ENCODE data around the gene MRPL52. TPM values are rescaled to one million over a fixed set of nuclear protein-coding genes. Genes with fewer than 3 reads are reported as not detected.

The MRPL52 gene
- total and polyA plus RNA-seq, 2 donors (not counting 3 experiments of a cell fraction or from before 2014, with no cell fraction given) = 81.1 to 174 TPM

- H3K4me3 ChIP-seq (replicated peaks in 1 of 3; ENCODE audit: insufficient read depth in 1 of 3, low read depth in 1 of 3, low read length in 3 of 3) = no peak overlapping the region
- DNase-seq (ENCODE audit: low read depth, low spot score) (no peak), FAIRE-seq (no peak)
- H3K4me2 ChIP-seq (ENCODE audit: insufficient read depth, low read length) = no peak overlapping the region
- H3K9ac ChIP-seq (replicated peaks; ENCODE audit: extremely low read depth, insufficient read depth, low read length) = no peak overlapping the region
- TF ChIP-seq EZH2 (IDR thresholded peaks at IDR 0.05; ENCODE audit: borderline replicate concordance, low read depth, low read length, severe bottlenecking) = no peak
- TF ChIP-seq POLR2A (IDR thresholded peaks at IDR 0.05; ENCODE audit: low read depth, low read length) = no peak
- H2AFZ ChIP-seq (ENCODE audit: low read depth, low read length) = no peak overlapping the region
- intact Hi-C loops (cut with micrococcal nuclease) (no loop called here), dilution Hi-C loops (cut with MboI; ENCODE audit: extremely low pct_ligation_motif_present, low sequenced_read_pairs) (no loop called here)
- no peaks in the 10 kb centered on the region for H3K9me1 ChIP-seq (replicated peaks; ENCODE audit: control insufficient read depth, extremely low read depth, insufficient read depth, low read length)
- no peak overlapping the region for H3K27ac ChIP-seq (ENCODE audit: insufficient read depth, low read depth, low read length)
- no peaks in the 10 kb centered on the region for H4K20me1 ChIP-seq (replicated peaks; ENCODE audit: control insufficient read depth, extremely low read depth, insufficient read depth, low read length)
- ChIA-PET POLR2A (no interaction called here), CTCF (interaction anchor here (1.2 to 1.6 kb wide), 2 partner anchors 22 to 275 kb away, joined by 5 read pairs; no protein-coding TSS in a partner anchor)
- peaks cover 50% of the 10 kb centered on the region for H3K4me1 ChIP-seq (ENCODE audit: control insufficient read depth, extremely low read depth, insufficient read depth, low read length)
- peaks cover 36 to 59% of the 10 kb centered on the region in 2 experiments for H3K36me3 ChIP-seq (ENCODE audit: control insufficient read depth in 2 of 2, extremely low read depth in 1 of 2, insufficient read depth in 2 of 2, low read length in 2 of 2)
- no TSS peak for BruUV-seq (replicated peaks)
- H3K9me3 ChIP-seq (replicated peaks; ENCODE audit: control insufficient read depth, insufficient read depth, low read length) = no peaks in the 10 kb centered on the region
- H3K27me3 ChIP-seq (ENCODE audit: control insufficient read depth in 2 of 2, insufficient read depth in 2 of 2, low read length in 2 of 2) = no peaks in the 10 kb centered on the region
- peaks cover 62% of the 10 kb centered on the region for H3K79me2 ChIP-seq (ENCODE audit: control insufficient read depth, insufficient read depth, low read length)
These were observed 15.4 kb downstream of the MRPL52 start for GRCh38 chr14:22845103-22845394.

DNA sequence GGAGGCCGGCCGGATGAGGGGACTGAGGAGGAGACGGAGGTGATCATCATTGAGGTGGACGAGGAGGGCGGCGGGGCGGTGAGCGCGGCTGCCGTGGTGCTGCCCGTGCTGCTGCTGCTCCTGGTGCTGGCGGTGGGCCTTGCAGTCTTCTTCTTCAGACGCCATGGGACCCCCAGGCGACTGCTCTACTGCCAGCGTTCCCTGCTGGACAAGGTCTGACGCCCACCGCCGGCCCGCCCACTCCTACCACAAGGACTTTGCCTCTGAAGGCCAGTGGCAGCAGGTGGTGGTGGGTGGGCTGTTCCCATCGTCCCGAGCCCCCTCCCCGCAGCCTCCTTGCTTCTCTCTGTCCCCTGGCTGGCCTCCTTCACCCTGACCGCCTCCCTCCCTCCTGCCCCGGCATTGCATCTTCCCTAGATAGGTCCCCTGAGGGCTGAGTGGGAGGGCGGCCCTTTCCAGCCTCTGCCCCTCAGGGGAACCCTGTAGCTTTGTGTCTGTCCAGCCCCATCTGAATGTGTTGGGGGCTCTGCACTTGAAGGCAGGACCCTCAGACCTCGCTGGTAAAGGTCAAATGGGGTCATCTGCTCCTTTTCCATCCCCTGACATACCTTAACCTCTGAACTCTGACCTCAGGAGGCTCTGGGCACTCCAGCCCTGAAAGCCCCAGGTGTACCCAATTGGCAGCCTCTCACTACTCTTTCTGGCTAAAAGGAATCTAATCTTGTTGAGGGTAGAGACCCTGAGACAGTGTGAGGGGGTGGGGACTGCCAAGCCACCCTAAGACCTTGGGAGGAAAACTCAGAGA lies 16.3 kb downstream of the MRPL52 start:
- H3K27me3 ChIP-seq (ENCODE audit: control insufficient read depth in 2 of 2, insufficient read depth in 2 of 2, low read length in 2 of 2) = no peaks in the 10 kb centered on the region
- no peaks in the 10 kb centered on the region for H3K9me3 ChIP-seq (replicated peaks; ENCODE audit: control insufficient read depth, insufficient read depth, low read length)
- dilution Hi-C loops (cut with MboI; ENCODE audit: extremely low pct_ligation_motif_present, low sequenced_read_pairs) (no loop called here), intact Hi-C loops (cut with micrococcal nuclease) (no loop called here)
- POLR2A ChIA-PET = no interaction called here
- H3K9ac ChIP-seq (replicated peaks; ENCODE audit: extremely low read depth, insufficient read depth, low read length) = no peak overlapping the region
- peaks cover 58% of the 10 kb centered on the region for H3K4me1 ChIP-seq (ENCODE audit: control insufficient read depth, extremely low read depth, insufficient read depth, low read length)
- FAIRE-seq (peak; percentile 35), DNase-seq (ENCODE audit: low read depth, low spot score) (no peak)
- H3K79me2 ChIP-seq (ENCODE audit: control insufficient read depth, insufficient read depth, low read length) = peaks cover 52% of the 10 kb centered on the region
- CTCF ChIA-PET = interaction anchor here (1.6 to 10.2 kb wide), 2 partner anchors 10 to 23 kb away, joined by 5 to 214 read pairs; partner anchors contain the start of genes MMP14 and MRPL52
- H4K20me1 ChIP-seq (replicated peaks; ENCODE audit: control insufficient read depth, extremely low read depth, insufficient read depth, low read length) = no peaks in the 10 kb centered on the region
- no peak overlapping the region for H2AFZ ChIP-seq (ENCODE audit: low read depth, low read length)
- H3K4me2 ChIP-seq (ENCODE audit: insufficient read depth, low read length) = no peak overlapping the region
- peaks cover 36 to 56% of the 10 kb centered on the region in 2 experiments for H3K36me3 ChIP-seq (ENCODE audit: control insufficient read depth in 2 of 2, extremely low read depth in 1 of 2, insufficient read depth in 2 of 2, low read length in 2 of 2)
- H3K27ac ChIP-seq (ENCODE audit: insufficient read depth, low read depth, low read length) = peak overlapping the region; percentile 29
- H3K9me1 ChIP-seq (replicated peaks; ENCODE audit: control insufficient read depth, extremely low read depth, insufficient read depth, low read length) = no peaks in the 10 kb centered on the region
- TF ChIP-seq POLR2A (IDR thresholded peaks at IDR 0.05; ENCODE audit: low read depth, low read length) (no peak), FOS (IDR thresholded peaks at IDR 0.05; ENCODE audit: borderline replicate concordance, insufficient read depth, low read length) (no peak), JUN (IDR thresholded peaks at IDR 0.05; ENCODE audit: borderline replicate concordance, insufficient read depth, insufficient read length, low read depth) (no peak), MAX (IDR thresholded peaks at IDR 0.05; ENCODE audit: insufficient read depth, insufficient read length) (no peak), CTCF (IDR thresholded peaks at IDR 0.05; ENCODE audit: extremely low read depth in 1 of 2, insufficient read depth in 1 of 2, low read depth in 1 of 2, low read length in 2 of 2) (no peak)
- BruUV-seq (replicated peaks) = TSS peak; percentile 25
- no peak overlapping the region for H3K4me3 ChIP-seq (replicated peaks in 1 of 3; ENCODE audit: insufficient read depth in 1 of 3, low read depth in 1 of 3, low read length in 3 of 3)
